Breast epithelium (tissue), 4 donors: ENCODE data around the gene CTNNA2. TPM values are rescaled to one million over a fixed set of nuclear protein-coding genes. Genes with fewer than 3 reads are reported as not detected.

Source experiments
- DNase-seq, 2 donors: peaks; one replicate each; pipeline ENCODE4 v3.0.0-alpha.2; 2019; ENCODE audit warnings: low spot score in 2 of 2
- H3K27ac ChIP-seq, 2 donors: fragments of 200-600 bp; sonication (generic) in 1 of 2; one replicate each; pipeline ENCODE4 v1.5.1; 2016 to 2019; ENCODE audit warnings: mild to moderate bottlenecking in 1 of 2
- H3K27me3 ChIP-seq, 2 donors: fragments of 200-600 bp; sonication (generic) in 1 of 2; one replicate each; pipeline versions ENCODE4 v1.5.1 to v1.6.0; 2017 to 2019; ENCODE audit warnings: control low read depth in 1 of 2, mild to moderate bottlenecking in 1 of 2
- H3K36me3 ChIP-seq: fragments of 200-600 bp; one replicate; pipeline ENCODE4 v1.5.1; 2019
- H3K4me1 ChIP-seq, 2 donors: fragments of 200-600 bp; sonication (generic); one replicate each; pipeline ENCODE4 v1.5.1; 2016 to 2019; ENCODE audit warnings: control low read depth in 1 of 2
- H3K4me3 ChIP-seq, 3 donors: fragments of 200-600 bp; sonication (generic); 1 replicate in 2 of 3; 2 replicates in 1 of 3; pipeline ENCODE4 v1.5.1; 2016 to 2019; ENCODE audit warnings: mild to moderate bottlenecking in 3 of 3, moderate library complexity in 2 of 3
- H3K9me3 ChIP-seq, 2 donors: fragments of 200-600 bp; sonication (generic) in 1 of 2; one replicate each; pipeline ENCODE4 v1.5.1; 2016 to 2019; ENCODE audit warnings: control low read depth in 1 of 2
- CTCF ChIP-seq, 3 donors: fragments of 450-650 bp; IDR thresholded peaks; one replicate each; pipeline ENCODE4 v1.5.1; 2016 to 2017; ENCODE audit warnings: antibody characterized with exemption in 3 of 3, mild to moderate bottlenecking in 3 of 3, moderate library complexity in 3 of 3
- POLR2A ChIP-seq: fragments of 450-650 bp; IDR thresholded peaks from one replicate; pipeline ENCODE4 v1.6.1; 2016; ENCODE audit warnings: antibody characterized with exemption, mild to moderate bottlenecking, moderate library complexity
- POLR2AphosphoS5 ChIP-seq, 3 donors: sonication (generic); formaldehyde crosslinking; IDR thresholded peaks; one replicate each; pipeline ENCODE4 v1.6.1; 2017; ENCODE audit warnings: antibody characterized with exemption in 3 of 3
- intact Hi-C: fragments of 100-400 bp; cut with DNase I; formaldehyde crosslinking; loops from one replicate; pipeline ENCODE4 v1.15.1; 2023; ENCODE audit warnings: low total_unique reads
- total RNA-seq, 3 donors: library from RNA; depleted of rRNA; stranded (reverse); fragments of >200 nt; gene quantifications; one replicate each; pipeline ENCODE4 v1.1.0, GENCODE V29; 2016

The CTNNA2 gene
- total RNA-seq, 3 donors from 2014 or later: 0.16 TPM; not detected in 2

- no peak overlapping the region for H3K27ac ChIP-seq
- H3K9me3 ChIP-seq: no peaks in the 10 kb centered on the region
- H3K27me3 ChIP-seq: no peaks in the 10 kb centered on the region
- H3K4me3 ChIP-seq: no peak overlapping the region
- TF ChIP-seq CTCF (IDR thresholded peaks at IDR 0.05): no peak
- TF ChIP-seq POLR2A: no peak
- TF ChIP-seq POLR2AphosphoS5 (IDR thresholded peaks at IDR 0.05): no peak
- H3K36me3 ChIP-seq: no peaks in the 10 kb centered on the region
- no peaks in the 10 kb centered on the region for H3K4me1 ChIP-seq
- intact Hi-C loops: no loop called here
- DNase-seq: no peak
Observed at GRCh38 chr2:79695248-79695647, 182.4 kb downstream of the CTNNA2 start.

GRCh38 chr2:79697200-79697599 is 184.3 kb downstream of the CTNNA2 start:
- no peaks in the 10 kb centered on the region for H3K4me1 ChIP-seq
- H3K9me3 ChIP-seq: no peaks in the 10 kb centered on the region
- H3K4me3 ChIP-seq: no peak overlapping the region
- intact Hi-C loops: no loop called here
- H3K36me3 ChIP-seq: no peaks in the 10 kb centered on the region
- TF ChIP-seq POLR2AphosphoS5 (IDR thresholded peaks at IDR 0.05) (no peak), CTCF (IDR thresholded peaks at IDR 0.05) (no peak), POLR2A (no peak)
- H3K27me3 ChIP-seq: no peaks in the 10 kb centered on the region
- no peak for DNase-seq
- H3K27ac ChIP-seq: no peak overlapping the region

- H3K27ac ChIP-seq: no peak overlapping the region
- H3K4me1 ChIP-seq: no peaks in the 10 kb centered on the region
- H3K27me3 ChIP-seq: no peaks in the 10 kb centered on the region
- TF ChIP-seq POLR2A (no peak), POLR2AphosphoS5 (IDR thresholded peaks at IDR 0.05) (no peak), CTCF (IDR thresholded peaks at IDR 0.05) (no peak)
- no peak overlapping the region for H3K4me3 ChIP-seq
- peaks cover 4% of the 10 kb centered on the region for H3K36me3 ChIP-seq
- no peak for DNase-seq
- intact Hi-C loops: loop anchor here (10.0 kb wide), 1 partner anchor 136 kb away; no protein-coding TSS in a partner anchor
- H3K9me3 ChIP-seq: no peaks in the 10 kb centered on the region
Observed at GRCh38 chr2:79700651-79701050, 187.8 kb downstream of the CTNNA2 start.

- H3K4me3 ChIP-seq: no peak overlapping the region
- no peaks in the 10 kb centered on the region for H3K27me3 ChIP-seq
- H3K27ac ChIP-seq: no peak overlapping the region
- no peak for DNase-seq
- H3K36me3 ChIP-seq: peaks cover 4% of the 10 kb centered on the region
- no peaks in the 10 kb centered on the region for H3K9me3 ChIP-seq
- intact Hi-C loops: loop anchor here (10.0 kb wide), 1 partner anchor 138 kb away; no protein-coding TSS in a partner anchor
- H3K4me1 ChIP-seq: no peaks in the 10 kb centered on the region
- no peak for TF ChIP-seq POLR2AphosphoS5 (IDR thresholded peaks at IDR 0.05)
- no peak for TF ChIP-seq POLR2A
- TF ChIP-seq CTCF (IDR thresholded peaks at IDR 0.05): no peak
Observed at GRCh38 chr2:79702905-79703304, 190.1 kb downstream of the CTNNA2 start.

GRCh38 chr2:79711098-79711497 is 198.2 kb downstream of the CTNNA2 start:
- no peaks in the 10 kb centered on the region for H3K9me3 ChIP-seq
- H3K27ac ChIP-seq: no peak overlapping the region
- no peak overlapping the region for H3K4me3 ChIP-seq
- intact Hi-C loops: no loop called here
- no peak for DNase-seq
- no peaks in the 10 kb centered on the region for H3K4me1 ChIP-seq
- TF ChIP-seq POLR2A (no peak), POLR2AphosphoS5 (IDR thresholded peaks at IDR 0.05) (no peak), CTCF (IDR thresholded peaks at IDR 0.05) (no peak)
- H3K36me3 ChIP-seq: no peaks in the 10 kb centered on the region
- H3K27me3 ChIP-seq: no peaks in the 10 kb centered on the region
